IMR-90 (cell line): ENCODE results near the gene TYSND1.

Source experiments
- CHD1 ChIP-seq: IDR thresholded peaks from 2 replicates; pipeline ENCODE4 v1.6.1; 2012; ENCODE audit warnings: low read depth, low read length, improper control_type of control experiment
- CTCF ChIP-seq: conservative IDR thresholded peaks from 2 replicates; pipeline ENCODE4 v1.5.1; 2012; ENCODE audit warnings: mild to moderate bottlenecking, low read depth, low read length, improper control_type of control experiment
- FOS ChIP-seq: fragments of 150-350 bp; IDR thresholded peaks from 2 replicates; pipeline ENCODE4 v1.6.1; 2016; ENCODE audit warnings: low read depth, low read length
- MAFK ChIP-seq: IDR thresholded peaks from 2 replicates; pipeline ENCODE4 v1.6.1; 2012; ENCODE audit warnings: low read depth, low read length, improper control_type of control experiment
- POLR2A ChIP-seq: IDR thresholded peaks from 2 replicates; pipeline ENCODE4 v1.6.1; 2012; ENCODE audit warnings: mild to moderate bottlenecking, low read depth, low read length
- RAD21 ChIP-seq: IDR thresholded peaks from 2 replicates; pipeline ENCODE4 v1.6.1; 2012; ENCODE audit warnings: low read length, improper control_type of control experiment

- TF ChIP-seq CTCF (no peak), POLR2A (no peak), MAFK (no peak), RAD21 (no peak), FOS (no peak), CHD1 (no peak)
These were observed 15.0 kb downstream of the TYSND1 start for GRCh38 chr10:70131560-70131937.
